A549 (cell line): ENCODE data around the gene GALNT5. TPM values are rescaled to one million over a fixed set of nuclear protein-coding genes. Genes with fewer than 3 reads are reported as not detected.

Experiments
- ATAC-seq, 2 experiments: fragments of 200-7000 bp in 1 of 2; fragments of >200 bp in 1 of 2; cut with Nextera tagmentation in 1 of 2; cut with Tn5 transposase in 1 of 2; 3 replicates each; pipeline versions ENCODE4 v1.8.0 to v1.9.1; 2018 to 2020; ENCODE audit warnings: mild to moderate bottlenecking in 1 of 2, moderate library complexity in 1 of 2
- CTCF ChIA-PET: fragments of 300-600 bp; sonication (Branson Sonifier 250); formaldehyde crosslinking; extraction: SDS; loops from one replicate; lab custom pipeline; 2021; ENCODE audit warnings: antibody characterized with exemption, inconsistent platforms; lab: Yijun Ruan, JAX
- POLR2A ChIA-PET: fragments of 350-600 bp; formaldehyde crosslinking; extraction: SDS; loops from one replicate; lab custom pipeline; 2021; ENCODE audit warnings: antibody characterized with exemption, inconsistent platforms; lab: Yijun Ruan, JAX
- DNase-seq, 2 experiments: peaks; one replicate each; pipeline versions ENCODE4 v3.0.0 to v3.0.0-alpha.2; 2011 to 2016; ENCODE audit warnings: low read depth in 1 of 2, low spot score in 1 of 2
- FAIRE-seq: peaks from 2 replicates; lab custom pipeline; 2011; peaks lifted over from hg19 to GRCh38; lab: Jason Lieb, UNC
- H3K27ac ChIP-seq, 2 experiments: fragments of >200 bp; sonication (Bioruptor Twin); formaldehyde crosslinking; 3 replicates each; pipeline ENCODE4 v1.5.1; 2016 to 2017
- H3K4me1 ChIP-seq: fragments of >200 bp; sonication (Bioruptor Twin); formaldehyde crosslinking; 3 replicates; pipeline ENCODE4 v1.6.1; 2016
- H3K4me2 ChIP-seq: fragments of >200 bp; sonication (Bioruptor Twin); formaldehyde crosslinking; 3 replicates; pipeline ENCODE4 v1.6.1; 2016
- H3K4me3 ChIP-seq: fragments of >200 bp; sonication (Bioruptor Twin); formaldehyde crosslinking; 3 replicates; pipeline ENCODE4 v1.5.1; 2016
- H3K9me3 ChIP-seq: fragments of >200 bp; sonication (Bioruptor Twin); formaldehyde crosslinking; 3 replicates; pipeline ENCODE4 v1.6.1; 2016
- BHLHE40 ChIP-seq: IDR thresholded peaks from 2 replicates; pipeline ENCODE4 v1.6.1; 2012; ENCODE audit warnings: low read depth, low read length, inconsistent platforms
- CBX2 ChIP-seq: fragments of 200-600 bp; sonication (generic); IDR thresholded peaks from 2 replicates; pipeline ENCODE4 v1.6.1; 2016; ENCODE audit warnings: low read depth, mild to moderate bottlenecking, borderline replicate concordance
- CBX8 ChIP-seq: fragments of 200-600 bp; sonication (generic); IDR thresholded peaks from 2 replicates; pipeline ENCODE4 v1.6.1; 2016
- CHD4 ChIP-seq: fragments of 200-600 bp; sonication (generic); IDR thresholded peaks from 2 replicates; pipeline ENCODE4 v1.6.1; 2016; ENCODE audit warnings: antibody characterized with exemption, mild to moderate bottlenecking, borderline replicate concordance
- CTCF ChIP-seq: fragments of >200 bp; sonication (Bioruptor Twin); formaldehyde crosslinking; IDR thresholded peaks from 3 replicates; pipeline ENCODE4 v1.5.1; 2016
- EHMT2 ChIP-seq: fragments of 200-600 bp; sonication (generic); IDR thresholded peaks from 2 replicates; pipeline ENCODE4 v1.6.1; 2016; ENCODE audit warnings: antibody characterized with exemption, low read depth, mild to moderate bottlenecking, moderate library complexity
- HDAC2 ChIP-seq: fragments of 200-600 bp; sonication (generic); IDR thresholded peaks from 2 replicates; pipeline ENCODE4 v1.6.1; 2016
- HMGXB4 ChIP-seq: fragments of 250-450 bp; sonication (Bioruptor Pico); IDR thresholded peaks from 2 replicates; pipeline ENCODE4 v1.5.0; 2021; ENCODE audit warnings: mild to moderate bottlenecking, moderate library complexity, borderline replicate concordance
- HOXB13 ChIP-seq: fragments of 250-450 bp; sonication (Bioruptor Pico); IDR thresholded peaks from 2 replicates; pipeline ENCODE4 v1.5.0; 2020; ENCODE audit warnings: low read depth, mild to moderate bottlenecking, moderate library complexity
- HOXB5 ChIP-seq: fragments of 250-450 bp; sonication (Bioruptor Pico); IDR thresholded peaks from 2 replicates; pipeline ENCODE4 v1.5.0; 2020; ENCODE audit warnings: mild to moderate bottlenecking, moderate library complexity
- JUN ChIP-seq, 2 experiments: fragments of >200 bp; sonication (Bioruptor Twin); formaldehyde crosslinking; IDR thresholded peaks; 2 replicates in 1 of 2; 3 replicates in 1 of 2; pipeline ENCODE4 v1.6.1; 2016 to 2017
- JUNB ChIP-seq: fragments of >200 bp; sonication (Bioruptor Twin); formaldehyde crosslinking; IDR thresholded peaks from 2 replicates; pipeline ENCODE4 v1.6.1; 2016
- MAFK ChIP-seq: fragments of 450-650 bp; IDR thresholded peaks from 2 replicates; pipeline ENCODE4 v1.6.1; 2014; ENCODE audit not compliant: partially characterized antibody
- MAZ ChIP-seq: fragments of 150-350 bp; IDR thresholded peaks from 2 replicates; pipeline ENCODE4 v1.6.1; 2014; ENCODE audit warnings: antibody characterized with exemption, low read depth, low read length, borderline replicate concordance
- NFE2L2 ChIP-seq: fragments of 150-350 bp; conservative IDR thresholded peaks from 2 replicates; pipeline ENCODE4 v1.6.1; 2014; ENCODE audit warnings: low read length
- NPAS2 ChIP-seq: fragments of 250-450 bp; sonication (Bioruptor Pico); IDR thresholded peaks from 2 replicates; pipeline ENCODE4 v1.8.0; 2022; ENCODE audit warnings: mild to moderate bottlenecking, moderate library complexity, borderline replicate concordance
- NR3C1 ChIP-seq: fragments of >200 bp; sonication (Bioruptor Twin); formaldehyde crosslinking; IDR thresholded peaks from 3 replicates; pipeline ENCODE4 v1.6.1; 2017
- POLR2AphosphoS2 ChIP-seq: conservative IDR thresholded peaks from 2 replicates; pipeline ENCODE4 v1.6.1; 2012; ENCODE audit warnings: low read length, improper control_type of control experiment, inconsistent platforms
- RARB ChIP-seq: fragments of 250-450 bp; sonication (Bioruptor Pico); IDR thresholded peaks from 2 replicates; pipeline ENCODE4 v1.8.0; 2021; ENCODE audit warnings: mild to moderate bottlenecking, moderate library complexity
- RFX5 ChIP-seq: fragments of 450-650 bp; IDR thresholded peaks from 2 replicates; pipeline ENCODE4 v1.7.1; 2014; ENCODE audit warnings: antibody characterized with exemption, mild to moderate bottlenecking, moderate library complexity
- TFCP2L1 ChIP-seq: fragments of 250-450 bp; sonication (Bioruptor Pico); IDR thresholded peaks from 2 replicates; pipeline ENCODE4 v1.5.0; 2021; ENCODE audit warnings: mild to moderate bottlenecking
- TP53 ChIP-seq: fragments of 250-450 bp; sonication (Bioruptor Pico); IDR thresholded peaks from 2 replicates; pipeline ENCODE4 v1.5.0; 2021; ENCODE audit warnings: mild to moderate bottlenecking, moderate library complexity
- USF2 ChIP-seq: fragments of 450-650 bp; IDR thresholded peaks from 2 replicates; pipeline ENCODE4 v1.6.1; 2014; ENCODE audit warnings: antibody characterized with exemption
- ZNF302 ChIP-seq: fragments of 250-450 bp; sonication (Bioruptor Pico); IDR thresholded peaks from 2 replicates; pipeline ENCODE4 v1.9.0; 2021; ENCODE audit warnings: inconsistent platforms, mild to moderate bottlenecking, moderate library complexity
- WGBS: methylation state at CpG from one replicate; pipeline ENCODE4 v1.1.6; 2017; ENCODE audit errors: missing lambda C conversion rate; 5-methylcytosine and 5-hydroxymethylcytosine counted together
- polyA plus RNA-seq, 4 experiments: library from polyadenylated mRNA; depleted of rRNA in 3 of 4; stranded (reverse); fragments of >200 nt; fragmentation: RNase III in 1 of 4; extraction: RNeasy Plus Mini Kit Qiagen cat#74134 plus additional on column Dnase treatment in 1 of 4; gene quantifications; 2 replicates in 3 of 4; 3 replicates in 1 of 4; pipeline ENCODE4 v1.2.3, GENCODE V29; 2011 to 2017
- TF ChIP-seq, protein P1 (sequence below): fragments of 150-350 bp; IDR thresholded peaks from 2 replicates; pipeline ENCODE4 v1.6.1; 2014; ENCODE audit warnings: low read depth, mild to moderate bottlenecking, low read length
- TF ChIP-seq, protein P2 (sequence below): IDR thresholded peaks from 2 replicates; pipeline ENCODE4 v1.6.1; 2012; ENCODE audit warnings: low read depth, borderline replicate concordance
- TF ChIP-seq, protein P3 (sequence below): IDR thresholded peaks from 2 replicates; pipeline ENCODE4 v1.6.1; 2012
- TF ChIP-seq, protein P4 (sequence below): IDR thresholded peaks from 2 replicates; pipeline ENCODE4 v1.6.1; 2012

Gene GALNT5
- polyA plus RNA-seq, 2 of the 4 experiments (the other 2 are of a cell fraction) = 2.9 to 3.0 TPM

GRCh38 chr2:157250836-157251235 is 6.7 kb upstream of the GALNT5 start:
- no peak for FAIRE-seq
- peaks cover 18% of the 10 kb centered on the region for H3K4me1 ChIP-seq
- ChIA-PET CTCF (no interaction called here), POLR2A (no interaction called here)
- H3K4me3 ChIP-seq = no peak overlapping the region
- H3K4me2 ChIP-seq = no peak overlapping the region
- WGBS = 68% methylated on average over 4 of the region's 4 CpGs
- no peak for DNase-seq
- H3K27ac ChIP-seq = no peak overlapping the region
- ATAC-seq = no peak
- TF ChIP-seq HDAC2 (no peak), CHD4 (no peak), NFE2L2 (no peak), MAFK (no peak), CTCF (no peak)
- TF ChIP-seq, all 56 proteins: peak for 0
- H3K9me3 ChIP-seq = no peaks in the 10 kb centered on the region

DNA sequence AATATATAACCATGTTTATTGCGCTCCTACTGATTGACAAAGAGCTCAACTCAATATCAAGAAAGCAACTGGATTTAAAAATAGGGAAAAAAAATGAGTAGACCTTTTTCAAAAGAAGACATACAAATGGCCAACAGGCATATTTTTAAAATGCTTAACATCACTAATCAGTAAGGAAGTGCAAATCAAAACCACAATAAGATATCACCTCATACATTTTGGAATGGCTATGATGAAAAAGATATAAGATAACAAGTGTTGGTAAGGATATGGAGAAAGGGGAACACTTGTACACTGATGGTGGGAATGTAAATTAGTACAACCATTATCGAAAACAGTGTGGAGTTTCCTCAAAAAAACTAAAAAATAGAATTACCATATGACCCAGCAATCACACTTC is 5.6 kb upstream of the GALNT5 start:
- no peak overlapping the region for H3K4me2 ChIP-seq
- DNase-seq (no peak), ATAC-seq (no peak), FAIRE-seq (no peak)
- no peaks in the 10 kb centered on the region for H3K9me3 ChIP-seq
- ChIA-PET POLR2A (no interaction called here), CTCF (no interaction called here)
- WGBS = 77% methylated on average over 2 of the region's 2 CpGs
- H3K4me3 ChIP-seq = no peak overlapping the region
- peaks cover 10% of the 10 kb centered on the region for H3K4me1 ChIP-seq
- no peak overlapping the region for H3K27ac ChIP-seq
- TF ChIP-seq BHLHE40 (no peak), RFX5 (no peak), NPAS2 (CRISPR knock-in tag) (no peak), JUN (IDR thresholded peaks at IDR 0.05) (no peak), USF2 (no peak), ZNF302 (CRISPR knock-in tag) (no peak)
- TF ChIP-seq, protein P1, sequence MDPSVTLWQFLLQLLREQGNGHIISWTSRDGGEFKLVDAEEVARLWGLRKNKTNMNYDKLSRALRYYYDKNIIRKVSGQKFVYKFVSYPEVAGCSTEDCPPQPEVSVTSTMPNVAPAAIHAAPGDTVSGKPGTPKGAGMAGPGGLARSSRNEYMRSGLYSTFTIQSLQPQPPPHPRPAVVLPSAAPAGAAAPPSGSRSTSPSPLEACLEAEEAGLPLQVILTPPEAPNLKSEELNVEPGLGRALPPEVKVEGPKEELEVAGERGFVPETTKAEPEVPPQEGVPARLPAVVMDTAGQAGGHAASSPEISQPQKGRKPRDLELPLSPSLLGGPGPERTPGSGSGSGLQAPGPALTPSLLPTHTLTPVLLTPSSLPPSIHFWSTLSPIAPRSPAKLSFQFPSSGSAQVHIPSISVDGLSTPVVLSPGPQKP = no peak
- TF ChIP-seq, protein P2, sequence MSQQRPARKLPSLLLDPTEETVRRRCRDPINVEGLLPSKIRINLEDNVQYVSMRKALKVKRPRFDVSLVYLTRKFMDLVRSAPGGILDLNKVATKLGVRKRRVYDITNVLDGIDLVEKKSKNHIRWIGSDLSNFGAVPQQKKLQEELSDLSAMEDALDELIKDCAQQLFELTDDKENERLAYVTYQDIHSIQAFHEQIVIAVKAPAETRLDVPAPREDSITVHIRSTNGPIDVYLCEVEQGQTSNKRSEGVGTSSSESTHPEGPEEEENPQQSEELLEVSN = no peak

GRCh38 chr2:157252529-157252928 is 5.0 kb upstream of the GALNT5 start:
- H3K27ac ChIP-seq = no peak overlapping the region
- no peak for TF ChIP-seq CBX2
- TF ChIP-seq CBX8 = no peak
- TF ChIP-seq NR3C1 = no peak
- TF ChIP-seq HMGXB4 (CRISPR knock-in tag) = no peak
- TF ChIP-seq HOXB13 = no peak
- TF ChIP-seq, protein P3, sequence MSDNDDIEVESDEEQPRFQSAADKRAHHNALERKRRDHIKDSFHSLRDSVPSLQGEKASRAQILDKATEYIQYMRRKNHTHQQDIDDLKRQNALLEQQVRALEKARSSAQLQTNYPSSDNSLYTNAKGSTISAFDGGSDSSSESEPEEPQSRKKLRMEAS = no peak
- no peak for TF ChIP-seq JUNB
- TF ChIP-seq BHLHE40 = no peak
- no peak for TF ChIP-seq JUN (IDR thresholded peaks at IDR 0.05)
- TF ChIP-seq EHMT2 = no peak
- TF ChIP-seq MAZ = no peak
- no peak for TF ChIP-seq NFE2L2
- TF ChIP-seq POLR2AphosphoS2 = no peak
- TF ChIP-seq, protein P4, sequence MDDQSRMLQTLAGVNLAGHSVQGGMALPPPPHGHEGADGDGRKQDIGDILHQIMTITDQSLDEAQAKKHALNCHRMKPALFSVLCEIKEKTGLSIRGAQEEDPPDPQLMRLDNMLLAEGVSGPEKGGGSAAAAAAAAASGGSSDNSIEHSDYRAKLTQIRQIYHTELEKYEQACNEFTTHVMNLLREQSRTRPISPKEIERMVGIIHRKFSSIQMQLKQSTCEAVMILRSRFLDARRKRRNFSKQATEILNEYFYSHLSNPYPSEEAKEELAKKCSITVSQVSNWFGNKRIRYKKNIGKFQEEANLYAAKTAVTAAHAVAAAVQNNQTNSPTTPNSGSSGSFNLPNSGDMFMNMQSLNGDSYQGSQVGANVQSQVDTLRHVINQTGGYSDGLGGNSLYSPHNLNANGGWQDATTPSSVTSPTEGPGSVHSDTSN = no peak
- TF ChIP-seq TFCP2L1 (CRISPR knock-in tag) = no peak
- TF ChIP-seq HOXB5 (CRISPR knock-in tag) = no peak
- TF ChIP-seq TP53 (CRISPR knock-in tag) = no peak
- no peak for TF ChIP-seq RARB (CRISPR knock-in tag)
- TF ChIP-seq, all 56 proteins: peak for 0
- ATAC-seq = no peak
- Histone ChIP-seq H3K4me3 (no peak overlapping the region), H3K4me1 (peaks cover 8% of the 10 kb centered on the region; the same call in 2 of the 3 replicates), H3K9me3 (no peaks in the 10 kb centered on the region), H3K4me2 (no peak overlapping the region)
- no peak for FAIRE-seq
- CTCF ChIA-PET = no interaction called here
- WGBS = 86% methylated on average over 4 of the region's 4 CpGs
- POLR2A ChIA-PET = no interaction called here
- no peak for DNase-seq
